Esophagus muscularis mucosa (tissue), 3 donors: ENCODE measurements around the gene RFESD.

Source experiments
- EP300 ChIP-seq: sonication (generic); formaldehyde crosslinking; IDR thresholded peaks from one replicate; pipeline ENCODE4 v1.6.1; 2017; ENCODE audit warnings: antibody characterized with exemption
- TF ChIP-seq, protein P1 (sequence below), 3 experiments: fragments of 200-600 bp in 2 of 3; fragments of 450-650 bp in 1 of 3; sonication (generic) in 2 of 3; IDR thresholded peaks; one replicate each; pipeline ENCODE4 v1.5.1; 2017 to 2019; ENCODE audit warnings: antibody characterized with exemption in 3 of 3, mild to moderate bottlenecking in 2 of 3, moderate library complexity in 1 of 3

GRCh38 chr5:95631255-95631958, 15.2 kb upstream of the RFESD start:
- TF ChIP-seq, protein P1, sequence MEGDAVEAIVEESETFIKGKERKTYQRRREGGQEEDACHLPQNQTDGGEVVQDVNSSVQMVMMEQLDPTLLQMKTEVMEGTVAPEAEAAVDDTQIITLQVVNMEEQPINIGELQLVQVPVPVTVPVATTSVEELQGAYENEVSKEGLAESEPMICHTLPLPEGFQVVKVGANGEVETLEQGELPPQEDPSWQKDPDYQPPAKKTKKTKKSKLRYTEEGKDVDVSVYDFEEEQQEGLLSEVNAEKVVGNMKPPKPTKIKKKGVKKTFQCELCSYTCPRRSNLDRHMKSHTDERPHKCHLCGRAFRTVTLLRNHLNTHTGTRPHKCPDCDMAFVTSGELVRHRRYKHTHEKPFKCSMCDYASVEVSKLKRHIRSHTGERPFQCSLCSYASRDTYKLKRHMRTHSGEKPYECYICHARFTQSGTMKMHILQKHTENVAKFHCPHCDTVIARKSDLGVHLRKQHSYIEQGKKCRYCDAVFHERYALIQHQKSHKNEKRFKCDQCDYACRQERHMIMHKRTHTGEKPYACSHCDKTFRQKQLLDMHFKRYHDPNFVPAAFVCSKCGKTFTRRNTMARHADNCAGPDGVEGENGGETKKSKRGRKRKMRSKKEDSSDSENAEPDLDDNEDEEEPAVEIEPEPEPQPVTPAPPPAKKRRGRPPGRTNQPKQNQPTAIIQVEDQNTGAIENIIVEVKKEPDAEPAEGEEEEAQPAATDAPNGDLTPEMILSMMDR (IDR thresholded peaks at IDR 0.05) = no peak
- no peak for TF ChIP-seq EP300
